GM12874 (cell line): ENCODE data around the gene RBM5.

Source experiments
- CTCF ChIP-seq: IDR thresholded peaks from 2 replicates; pipeline ENCODE4 v1.5.1; 2011; ENCODE audit warnings: low read depth, mild to moderate bottlenecking, control low read depth, low read length, moderate library complexity; ENCODE audit not compliant: insufficient read depth

Gene RBM5

GRCh38 chr3:50088725-50089608, at the start of gene RBM5:
Gene RBM5, plus strand, starts transcription at chr3:50088919. Its CDS starts 1,516 bp downstream, at chr3:50090435.
- no peak for TF ChIP-seq CTCF

GRCh38 chr3:50044976-50045375, 43.7 kb upstream of the RBM5 start:
- no peak for TF ChIP-seq CTCF

- TF ChIP-seq CTCF = no peak
Observed at GRCh38 chr3:50047426-50047825, 41.3 kb upstream of the RBM5 start.

GRCh38 chr3:50050361-50050760, 38.4 kb upstream of the RBM5 start:
- no peak for TF ChIP-seq CTCF

GRCh38 chr3:50057756-50058155, 31.0 kb upstream of the RBM5 start:
- no peak for TF ChIP-seq CTCF

GRCh38 chr3:50068134-50068533, 20.6 kb upstream of the RBM5 start:
- no peak for TF ChIP-seq CTCF

GRCh38 chr3:50078091-50078490, 10.6 kb upstream of the RBM5 start:
- TF ChIP-seq CTCF = no peak
